ENCODE measurements around the gene ZNF408. TPM values are rescaled to one million over a fixed set of nuclear protein-coding genes. Genes with fewer than 3 reads are reported as not detected.

Gene ZNF408
- 11.2 and 12.7 TPM in 2 replicates for total RNA-seq (2012; rRNA removed)

GRCh38 chr11:46700241-46701077 is at the start of gene ZNF408, which contains the start of gene ARHGAP1:
Gene ZNF408 (plus strand): TSS chr11:46701031. CDS start chr11:46701048, 17 bp downstream.
Gene ARHGAP1 (minus strand): TSS chr11:46700619. CDS start chr11:46696107, 4,512 bp downstream.
- H3K9ac ChIP-seq (ENCODE audit: low read depth, low read length), result peak within 1 kb of the TSS; percentile 94
- no peaks in the 10 kb centered on the region for H3K27me3 ChIP-seq (ENCODE audit: control insufficient read depth, insufficient read depth, low read length)
- H3K9me3 ChIP-seq (replicated peaks; ENCODE audit: low read length), result no peaks in the 10 kb centered on the region
- H3K4me1 ChIP-seq (ENCODE audit: control insufficient read depth, insufficient read depth, low read length), result peaks cover 39% of the 10 kb centered on the region
- peak within 1 kb of the TSS; percentile 99 for H3K4me3 ChIP-seq (ENCODE audit: low read length)
- H3K4me2 ChIP-seq (ENCODE audit: low read length), result peak within 1 kb of the TSS; percentile 90
- peaks cover 42% of the 10 kb centered on the region for H3K36me3 ChIP-seq (ENCODE audit: insufficient read depth, low read length)

GRCh38 chr11:46655631-46656030 is 45.2 kb upstream of the ZNF408 start:
- H3K4me2 ChIP-seq (ENCODE audit: low read length), result no peak overlapping the region
- H3K36me3 ChIP-seq (ENCODE audit: insufficient read depth, low read length), result peaks cover 49% of the 10 kb centered on the region
- H3K9ac ChIP-seq (ENCODE audit: low read depth, low read length), result no peak overlapping the region
- H3K4me3 ChIP-seq (ENCODE audit: low read length), result no peak overlapping the region
- H3K9me3 ChIP-seq (replicated peaks; ENCODE audit: low read length), result no peaks in the 10 kb centered on the region
- peaks cover 22% of the 10 kb centered on the region for H3K4me1 ChIP-seq (ENCODE audit: control insufficient read depth, insufficient read depth, low read length)
- H3K27me3 ChIP-seq (ENCODE audit: control insufficient read depth, insufficient read depth, low read length), result no peaks in the 10 kb centered on the region

- peaks cover 39% of the 10 kb centered on the region for H3K36me3 ChIP-seq (ENCODE audit: insufficient read depth, low read length)
Observed at GRCh38 chr11:46657186-46657585, 43.6 kb upstream of the ZNF408 start.

GRCh38 chr11:46658259-46658658 is 42.6 kb upstream of the ZNF408 start:
- no peak overlapping the region for H3K4me3 ChIP-seq (ENCODE audit: low read length)
- H3K9me3 ChIP-seq (replicated peaks; ENCODE audit: low read length), result no peaks in the 10 kb centered on the region
- peaks cover 22% of the 10 kb centered on the region for H3K4me1 ChIP-seq (ENCODE audit: control insufficient read depth, insufficient read depth, low read length)
- no peak overlapping the region for H3K4me2 ChIP-seq (ENCODE audit: low read length)
- no peaks in the 10 kb centered on the region for H3K27me3 ChIP-seq (ENCODE audit: control insufficient read depth, insufficient read depth, low read length)
- H3K36me3 ChIP-seq (ENCODE audit: insufficient read depth, low read length), result peaks cover 43% of the 10 kb centered on the region
- no peak overlapping the region for H3K9ac ChIP-seq (ENCODE audit: low read depth, low read length)

More at GRCh38 chr11:46657186-46657585, 43.6 kb upstream of the ZNF408 start:
- Histone ChIP-seq H3K4me3 (ENCODE audit: low read length) (no peak overlapping the region), H3K27me3 (ENCODE audit: control insufficient read depth, insufficient read depth, low read length) (no peaks in the 10 kb centered on the region), H3K4me1 (ENCODE audit: control insufficient read depth, insufficient read depth, low read length) (peaks cover 22% of the 10 kb centered on the region), H3K9ac (ENCODE audit: low read depth, low read length) (no peak overlapping the region), H3K9me3 (replicated peaks; ENCODE audit: low read length) (no peaks in the 10 kb centered on the region), H3K4me2 (ENCODE audit: low read length) (no peak overlapping the region)

- Histone ChIP-seq H3K4me2 (ENCODE audit: low read length) (no peak overlapping the region), H3K4me1 (ENCODE audit: control insufficient read depth, insufficient read depth, low read length) (peaks cover 27% of the 10 kb centered on the region), H3K4me3 (ENCODE audit: low read length) (no peak overlapping the region), H3K9me3 (replicated peaks; ENCODE audit: low read length) (no peaks in the 10 kb centered on the region), H3K9ac (ENCODE audit: low read depth, low read length) (peak overlapping the region; percentile 44), H3K36me3 (ENCODE audit: insufficient read depth, low read length) (peaks cover 55% of the 10 kb centered on the region), H3K27me3 (ENCODE audit: control insufficient read depth, insufficient read depth, low read length) (no peaks in the 10 kb centered on the region)
Observed at GRCh38 chr11:46659908-46660307, 40.9 kb upstream of the ZNF408 start.

GRCh38 chr11:46661836-46662235 is 39.0 kb upstream of the ZNF408 start:
- Histone ChIP-seq H3K9ac (ENCODE audit: low read depth, low read length) (no peak overlapping the region), H3K27me3 (ENCODE audit: control insufficient read depth, insufficient read depth, low read length) (no peaks in the 10 kb centered on the region), H3K4me1 (ENCODE audit: control insufficient read depth, insufficient read depth, low read length) (peaks cover 27% of the 10 kb centered on the region), H3K4me2 (ENCODE audit: low read length) (no peak overlapping the region), H3K9me3 (replicated peaks; ENCODE audit: low read length) (no peaks in the 10 kb centered on the region), H3K36me3 (ENCODE audit: insufficient read depth, low read length) (peaks cover 55% of the 10 kb centered on the region), H3K4me3 (ENCODE audit: low read length) (no peak overlapping the region)

GRCh38 chr11:46662366-46662765 is 38.5 kb upstream of the ZNF408 start:
- Histone ChIP-seq H3K9me3 (replicated peaks; ENCODE audit: low read length) (no peaks in the 10 kb centered on the region), H3K36me3 (ENCODE audit: insufficient read depth, low read length) (peaks cover 50% of the 10 kb centered on the region), H3K4me3 (ENCODE audit: low read length) (no peak overlapping the region), H3K9ac (ENCODE audit: low read depth, low read length) (no peak overlapping the region), H3K4me1 (ENCODE audit: control insufficient read depth, insufficient read depth, low read length) (peaks cover 27% of the 10 kb centered on the region), H3K4me2 (ENCODE audit: low read length) (no peak overlapping the region), H3K27me3 (ENCODE audit: control insufficient read depth, insufficient read depth, low read length) (no peaks in the 10 kb centered on the region)

GRCh38 chr11:46663277-46663940 is 37.4 kb upstream of the ZNF408 start:
- Histone ChIP-seq H3K4me2 (ENCODE audit: low read length) (no peak overlapping the region), H3K4me1 (ENCODE audit: control insufficient read depth, insufficient read depth, low read length) (peaks cover 23% of the 10 kb centered on the region), H3K36me3 (ENCODE audit: insufficient read depth, low read length) (peaks cover 52% of the 10 kb centered on the region), H3K9ac (ENCODE audit: low read depth, low read length) (no peak overlapping the region), H3K9me3 (replicated peaks; ENCODE audit: low read length) (no peaks in the 10 kb centered on the region), H3K27me3 (ENCODE audit: control insufficient read depth, insufficient read depth, low read length) (no peaks in the 10 kb centered on the region), H3K4me3 (ENCODE audit: low read length) (no peak overlapping the region)

- Histone ChIP-seq H3K4me2 (ENCODE audit: low read length) (no peak overlapping the region), H3K9ac (ENCODE audit: low read depth, low read length) (no peak overlapping the region), H3K9me3 (replicated peaks; ENCODE audit: low read length) (no peaks in the 10 kb centered on the region), H3K27me3 (ENCODE audit: control insufficient read depth, insufficient read depth, low read length) (no peaks in the 10 kb centered on the region), H3K4me1 (ENCODE audit: control insufficient read depth, insufficient read depth, low read length) (peaks cover 11% of the 10 kb centered on the region), H3K4me3 (ENCODE audit: low read length) (no peak overlapping the region), H3K36me3 (ENCODE audit: insufficient read depth, low read length) (peaks cover 54% of the 10 kb centered on the region)
Observed at GRCh38 chr11:46664612-46665011, 36.2 kb upstream of the ZNF408 start.

GRCh38 chr11:46665356-46665755 is 35.5 kb upstream of the ZNF408 start:
- Histone ChIP-seq H3K4me2 (ENCODE audit: low read length) (no peak overlapping the region), H3K36me3 (ENCODE audit: insufficient read depth, low read length) (peaks cover 57% of the 10 kb centered on the region), H3K9ac (ENCODE audit: low read depth, low read length) (no peak overlapping the region), H3K9me3 (replicated peaks; ENCODE audit: low read length) (no peaks in the 10 kb centered on the region), H3K27me3 (ENCODE audit: control insufficient read depth, insufficient read depth, low read length) (no peaks in the 10 kb centered on the region), H3K4me1 (ENCODE audit: control insufficient read depth, insufficient read depth, low read length) (peaks cover 6% of the 10 kb centered on the region), H3K4me3 (ENCODE audit: low read length) (no peak overlapping the region)

GRCh38 chr11:46666516-46666915 is 34.3 kb upstream of the ZNF408 start:
- H3K9me3 ChIP-seq (replicated peaks; ENCODE audit: low read length), result no peaks in the 10 kb centered on the region
- no peak overlapping the region for H3K9ac ChIP-seq (ENCODE audit: low read depth, low read length)
- peaks cover 57% of the 10 kb centered on the region for H3K36me3 ChIP-seq (ENCODE audit: insufficient read depth, low read length)
- no peak overlapping the region for H3K4me2 ChIP-seq (ENCODE audit: low read length)
- no peaks in the 10 kb centered on the region for H3K27me3 ChIP-seq (ENCODE audit: control insufficient read depth, insufficient read depth, low read length)
- H3K4me3 ChIP-seq (ENCODE audit: low read length), result no peak overlapping the region
- H3K4me1 ChIP-seq (ENCODE audit: control insufficient read depth, insufficient read depth, low read length), result peaks cover 16% of the 10 kb centered on the region

All from skeletal muscle satellite cell (primary cell).